Measurements from ENCODE around the gene MEI1.
"Not testable (repeated sequence)": the region's sequence is repeated elsewhere in the genome, so short reads cannot be mapped to it uniquely, and the experiment has no call there.

The MEI1 gene

DNA sequence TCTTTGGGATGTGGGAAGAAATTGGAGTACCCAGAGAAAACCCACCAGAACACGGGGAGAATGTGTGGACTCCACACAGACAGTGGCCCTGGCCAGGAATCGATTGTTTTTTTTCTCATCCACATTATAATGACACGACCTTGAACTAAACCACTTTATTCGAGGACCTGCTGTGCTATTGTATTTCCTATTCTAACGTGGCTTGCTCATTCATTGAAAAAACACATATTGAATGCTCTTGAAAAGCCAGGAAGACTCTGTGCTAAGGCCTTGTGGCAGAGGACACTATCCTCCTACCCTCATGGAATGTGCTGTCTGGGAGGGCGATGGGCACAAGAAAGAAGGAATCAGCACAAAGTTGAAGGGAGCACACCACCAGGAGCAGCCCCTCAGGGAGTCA, 124.5 kb downstream of the MEI1 start:
- DNase-seq, result no peak

DNA sequence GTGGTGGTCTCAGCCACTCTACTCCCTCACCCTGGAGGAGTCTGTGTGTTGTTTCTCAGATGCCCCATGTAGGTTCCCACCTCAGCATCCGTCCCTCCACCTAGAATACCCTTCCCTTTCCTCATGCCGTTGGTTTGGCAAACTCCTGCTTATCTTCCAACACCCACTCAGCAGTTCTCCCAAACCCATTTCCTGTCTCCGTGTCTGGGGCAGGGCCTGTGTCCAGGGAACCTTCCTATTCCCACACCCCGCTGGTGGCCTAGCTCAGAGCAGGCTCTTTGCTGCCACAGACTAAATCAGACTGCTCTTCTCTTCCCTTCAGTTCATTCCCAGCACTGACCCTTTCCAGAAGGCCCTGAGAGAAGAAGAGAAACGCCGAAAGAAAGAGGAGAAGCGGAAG, 126.1 kb downstream of the MEI1 start:
- DNase-seq, result no peak

DNA sequence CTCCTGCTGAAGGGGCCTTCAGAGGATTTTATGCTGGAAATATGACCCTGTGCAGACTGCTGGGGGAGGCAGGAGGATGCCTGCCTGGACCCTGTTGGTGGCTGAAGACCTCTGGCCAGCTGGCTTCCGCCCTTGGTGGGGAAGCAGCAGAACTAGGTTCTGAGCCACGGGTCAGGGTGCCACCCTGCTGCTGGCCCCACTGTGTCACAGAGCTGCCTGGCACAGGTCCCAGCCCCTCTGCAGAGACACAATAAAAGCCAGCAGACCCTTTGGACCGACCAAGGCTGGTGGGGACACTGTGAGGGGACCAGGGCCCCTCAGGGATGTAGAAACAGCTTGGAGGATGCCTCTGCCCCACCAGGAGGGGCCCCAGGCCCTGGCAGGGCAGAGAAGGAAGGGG, 126.7 kb downstream of the MEI1 start:
- DNase-seq, result no peak

DNA sequence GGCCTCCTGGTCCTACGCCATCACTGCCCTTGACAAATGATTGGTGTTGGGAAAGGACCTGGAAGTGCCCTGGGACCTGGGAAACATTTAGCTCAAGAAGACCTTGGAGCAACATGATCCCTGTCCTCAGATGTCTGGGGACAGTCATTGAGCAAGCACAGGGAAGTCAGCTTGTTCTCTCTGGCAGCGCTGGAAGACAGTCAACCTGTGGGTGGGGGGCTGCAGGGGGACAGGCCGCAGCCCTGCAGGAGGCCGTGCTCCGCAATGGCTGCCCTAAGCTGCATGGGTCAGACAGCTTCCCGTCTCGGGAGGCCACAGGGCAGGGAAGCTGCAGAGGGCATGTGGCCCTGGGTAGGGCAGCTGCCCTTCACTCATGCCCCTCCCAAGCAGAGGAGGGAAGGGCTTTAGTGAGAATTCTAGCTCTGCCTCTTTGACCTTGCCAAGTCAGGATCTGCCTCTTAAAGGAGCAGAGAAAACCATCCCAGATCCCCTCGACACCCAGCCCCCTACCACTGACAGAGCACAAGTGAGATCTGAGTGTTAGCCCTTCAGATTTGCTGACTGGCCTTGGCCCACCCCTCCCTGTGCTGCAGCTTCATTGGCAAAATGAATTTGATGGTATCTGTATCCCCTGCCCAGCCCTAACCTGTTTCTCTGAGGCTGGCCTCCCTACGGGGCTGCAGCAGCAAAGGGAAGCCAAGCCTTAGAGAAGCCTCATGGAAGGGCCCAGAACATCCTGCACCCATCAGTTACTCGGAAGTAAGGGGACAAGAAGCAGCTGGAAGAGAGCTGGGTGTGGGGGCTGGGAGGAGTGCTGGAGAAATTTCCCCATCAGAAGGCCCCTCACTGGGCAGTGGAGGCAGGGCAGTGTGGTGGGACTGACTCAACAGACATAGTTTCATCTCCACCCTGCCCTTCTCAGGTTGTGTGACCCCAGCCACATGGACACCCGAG, 127.4 kb downstream of the MEI1 start:
- DNase-seq, result no peak

DNA sequence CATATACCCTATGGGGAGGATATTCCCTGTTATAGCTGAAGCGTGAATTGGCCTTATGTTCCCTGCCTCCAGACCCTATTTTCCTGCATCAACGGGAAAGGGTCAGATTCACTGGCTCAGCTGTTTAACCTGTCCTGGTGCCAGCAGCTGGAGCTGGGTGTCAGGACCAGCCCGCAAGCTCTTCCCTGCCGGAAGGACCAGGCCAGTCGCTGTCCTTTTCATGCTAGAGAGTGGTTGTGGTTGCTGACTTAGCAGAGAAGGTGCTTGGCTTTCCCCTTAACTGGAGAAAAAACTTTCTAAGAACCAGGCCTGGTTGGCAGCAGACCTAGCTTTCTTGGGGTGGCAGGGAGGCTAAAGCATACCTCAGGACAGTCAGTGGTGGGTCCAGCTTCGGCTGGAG, 128.4 kb downstream of the MEI1 start:
- no peak for DNase-seq

DNA sequence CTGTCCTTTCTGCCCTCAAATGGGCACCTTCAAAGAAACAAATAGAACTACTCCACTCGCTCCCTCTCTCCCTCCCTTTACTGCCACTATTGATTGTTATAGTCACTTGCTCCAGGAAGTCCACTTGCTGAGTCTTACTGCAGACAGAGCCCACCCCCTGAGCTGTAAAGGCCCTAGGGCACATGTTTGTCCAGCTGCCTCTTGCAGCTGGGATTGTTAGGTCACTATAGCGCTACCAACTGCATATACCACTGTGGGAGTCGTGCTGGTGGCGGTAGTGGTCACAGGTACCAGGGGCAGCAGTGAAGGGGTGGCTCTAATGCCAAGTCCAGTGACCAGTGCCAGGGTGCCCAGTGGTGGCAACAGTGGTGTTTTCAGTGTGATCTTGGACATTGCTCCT, 129.2 kb downstream of the MEI1 start:
- DNase-seq, result no peak

DNA sequence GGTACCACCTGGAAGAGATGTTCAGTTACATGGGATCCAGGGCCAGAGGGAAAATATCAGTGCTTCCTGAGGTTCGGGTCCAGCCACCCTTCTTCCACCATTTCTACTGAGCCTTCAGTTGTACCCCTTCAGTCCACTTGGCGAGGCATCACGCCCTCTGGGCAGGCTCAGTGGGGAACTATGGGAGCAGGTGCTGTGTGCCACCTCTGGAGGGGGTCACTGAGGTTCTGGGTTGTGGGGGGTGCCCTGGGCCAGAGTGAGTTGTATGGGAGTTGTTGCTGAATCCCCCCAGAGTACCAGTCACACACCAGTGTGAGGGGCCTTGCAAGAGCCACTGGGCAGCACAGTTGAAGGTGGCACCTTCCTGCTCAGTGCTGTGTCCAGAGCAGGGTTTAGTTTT, 130.9 kb downstream of the MEI1 start:
- DNase-seq, result no peak

DNA sequence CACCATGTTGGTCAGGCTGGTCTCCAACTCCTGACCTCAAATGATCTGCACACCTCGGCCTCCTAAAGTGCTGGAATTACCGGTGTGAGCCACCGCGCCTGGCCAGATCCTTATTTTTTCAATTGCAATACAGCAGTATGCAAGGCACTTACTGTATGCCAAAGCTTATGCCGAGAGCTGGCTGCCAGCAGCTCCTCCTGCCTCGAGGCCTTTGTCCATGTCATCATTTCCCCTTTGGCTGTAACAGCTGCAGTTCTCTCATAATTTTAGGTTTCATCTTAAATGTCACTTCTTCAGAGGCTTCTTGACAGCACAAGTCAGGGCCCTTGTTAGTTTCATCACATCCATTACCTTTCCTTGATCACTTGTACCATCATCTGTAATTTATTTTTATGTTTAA, 132.1 kb downstream of the MEI1 start:
- DNase-seq, result no peak

DNA sequence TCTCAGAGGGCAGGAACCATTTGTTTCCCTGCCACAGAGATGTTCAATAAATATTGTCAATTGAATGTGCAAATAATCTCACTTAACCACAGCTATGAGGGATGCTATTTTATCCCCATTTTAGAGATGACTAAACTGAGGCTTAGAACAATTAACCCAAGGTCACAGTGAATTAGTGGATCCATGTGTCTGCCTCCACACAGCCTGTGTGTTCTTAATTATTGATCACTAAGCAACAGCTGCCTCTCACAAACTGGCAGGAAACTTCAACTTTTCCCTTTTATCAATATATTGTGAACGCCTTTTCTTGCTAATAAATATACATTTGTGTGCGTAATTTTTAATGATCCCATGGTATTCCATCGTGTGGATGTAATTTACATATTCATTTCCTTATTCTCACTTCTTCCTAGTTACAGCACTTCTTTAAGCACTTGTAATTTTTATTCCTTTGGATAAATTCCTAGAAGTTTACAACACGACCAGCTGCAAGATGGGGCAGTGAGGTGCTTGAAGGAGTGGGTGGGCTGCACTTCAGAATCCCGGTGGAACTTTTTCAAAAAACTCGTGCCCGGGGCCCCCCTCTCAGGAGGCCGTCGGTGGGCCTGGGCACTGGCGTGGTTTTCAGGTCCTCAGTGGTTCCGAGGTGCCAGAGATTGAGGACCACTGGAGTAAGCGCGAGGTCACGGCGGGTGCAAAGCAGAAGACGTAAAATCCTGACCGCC, 132.7 kb downstream of the MEI1 start:
- peak; percentile 58 for DNase-seq

DNA sequence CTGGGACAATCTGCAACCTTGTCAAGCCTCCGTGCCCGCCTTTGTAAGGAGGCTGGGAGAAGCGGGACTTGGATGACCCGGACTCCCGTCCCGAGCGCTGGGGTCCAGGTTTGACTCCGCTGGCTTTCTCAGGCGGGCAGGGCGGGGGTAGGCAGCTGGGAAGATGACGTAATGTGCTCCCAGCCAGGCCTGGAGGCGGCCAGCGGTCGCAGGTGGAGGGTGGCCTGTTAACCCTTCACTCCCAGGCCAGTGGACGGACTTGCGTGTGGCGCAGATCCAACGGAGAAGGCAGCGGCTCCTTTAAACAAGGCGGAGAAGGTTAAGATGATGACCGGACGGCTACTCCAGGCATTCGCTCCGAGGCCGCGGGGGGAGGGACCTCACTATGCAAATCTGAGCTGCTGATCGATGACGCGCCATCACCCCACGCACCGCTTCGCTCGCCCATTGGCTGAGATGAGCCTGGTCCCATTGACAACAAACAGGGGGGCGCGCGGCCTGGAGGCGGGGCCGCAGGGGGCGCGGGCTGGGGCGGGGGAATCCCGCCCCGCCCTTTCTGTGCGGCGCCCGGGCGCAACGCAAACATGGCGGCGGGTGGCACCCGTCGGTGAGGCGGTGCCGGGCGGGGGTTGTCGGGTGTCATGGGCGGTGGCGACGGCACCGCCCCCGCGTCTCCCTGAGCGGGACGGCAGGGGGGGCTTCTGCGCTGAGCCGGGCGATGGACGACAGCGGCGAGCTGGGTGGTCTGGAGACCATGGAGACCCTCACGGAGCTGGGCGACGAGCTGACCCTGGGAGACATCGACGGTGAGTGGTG, 133.5 kb downstream of the MEI1 start, which contains the start of gene SREBF2:
SREBF2 (plus strand) TSS at position 553 of the 816 bp plus-strand sequence; CDS start at position 719, 166 bp downstream.
- peak; percentile 99 for DNase-seq

DNA sequence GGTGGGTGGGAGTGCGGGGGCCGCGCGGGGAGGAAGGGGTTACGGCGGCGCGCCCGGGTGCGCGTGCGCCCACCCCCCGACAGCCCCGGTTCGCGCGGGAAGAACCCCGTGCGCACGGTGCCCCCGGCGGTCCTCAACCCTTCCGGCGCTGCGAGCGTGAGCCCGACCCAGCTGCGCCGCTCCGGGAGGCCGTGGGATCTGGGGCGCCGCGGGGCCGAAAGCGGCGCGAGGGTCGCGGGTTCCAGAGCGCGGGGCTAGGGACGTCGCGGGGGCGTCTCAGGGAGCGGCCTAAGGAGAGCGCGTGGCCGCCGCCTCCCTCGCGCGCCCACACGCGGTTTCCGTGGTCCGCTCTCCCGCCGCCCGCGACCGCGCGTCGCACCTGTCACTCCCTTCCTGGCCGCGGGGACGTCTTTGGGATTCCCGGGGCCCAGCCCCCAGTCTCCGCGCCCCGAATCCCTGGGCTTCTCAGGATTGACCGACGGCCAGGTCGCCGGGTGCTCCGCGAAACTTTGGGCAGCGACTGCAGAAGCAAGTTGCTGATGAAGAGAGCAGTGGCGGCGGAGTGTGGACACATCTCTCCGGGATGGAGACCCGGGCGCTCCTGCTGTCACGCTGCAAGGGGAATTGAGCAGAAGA, 134.2 kb downstream of the MEI1 start:
- DNase-seq, result peak; percentile 40

DNA sequence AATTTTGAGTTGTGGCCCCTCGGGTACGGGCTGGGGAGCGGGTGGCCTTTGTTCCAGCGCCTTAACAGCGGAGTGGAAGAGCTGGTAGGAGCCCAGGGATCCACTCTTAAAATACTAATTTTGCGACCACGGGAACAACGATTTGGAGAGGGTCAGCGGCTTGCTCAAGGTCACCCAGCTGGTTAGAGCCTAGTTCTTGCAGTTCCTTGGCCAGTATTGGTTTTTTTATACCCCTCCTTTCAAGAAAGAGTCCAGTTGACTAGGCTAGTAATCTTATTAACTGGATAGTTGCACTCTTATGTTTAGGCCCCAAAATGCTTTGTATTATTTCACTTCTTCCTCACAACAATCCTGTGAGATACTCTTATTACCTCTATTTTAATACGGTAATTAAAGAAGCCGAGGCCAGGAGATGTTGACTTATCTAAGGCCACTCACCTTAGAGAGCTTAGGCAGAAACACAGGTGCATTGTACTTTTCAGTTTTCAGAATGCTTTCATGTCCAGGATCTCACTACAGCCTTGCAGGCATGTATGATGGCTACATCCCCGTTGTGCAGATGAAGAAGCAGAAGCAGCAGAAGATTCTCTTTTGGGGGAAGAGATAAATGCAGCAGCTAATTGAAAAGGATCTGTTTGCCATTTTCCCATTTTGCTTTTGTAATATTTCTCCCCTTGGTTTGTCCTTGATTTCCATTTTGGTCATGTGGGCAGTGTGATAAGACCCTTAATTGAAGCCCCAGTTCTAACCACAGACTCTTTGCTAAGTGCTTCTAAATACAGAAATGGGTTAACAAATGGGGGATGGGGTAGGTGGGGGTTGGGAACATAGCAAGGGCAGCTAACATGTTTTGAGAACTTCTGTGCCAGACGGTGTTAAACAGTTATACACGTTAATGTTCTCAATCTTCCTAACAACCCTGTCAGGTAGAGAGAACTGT, 135.0 kb downstream of the MEI1 start:
- peak; percentile 40 for DNase-seq

DNA sequence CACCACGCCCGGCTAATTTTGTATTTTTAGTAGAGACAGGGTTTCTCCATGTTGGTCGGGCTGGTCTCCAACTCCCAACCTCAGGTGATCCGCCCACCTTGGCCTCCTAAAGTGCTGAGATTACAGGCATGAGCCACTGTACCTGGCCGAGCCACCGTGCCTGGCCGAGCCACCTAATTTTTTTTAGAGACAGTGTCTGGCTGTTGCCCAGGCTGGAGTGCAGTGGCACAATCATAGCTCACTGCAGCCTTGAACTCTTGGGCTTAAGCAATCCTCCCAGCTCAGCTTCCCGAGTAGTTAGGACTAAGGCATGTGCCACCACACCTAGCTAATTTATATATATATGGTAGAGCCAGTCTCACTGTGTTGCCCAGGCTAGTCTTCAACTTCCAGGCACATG, 136.2 kb downstream of the MEI1 start:
- not testable (repeated sequence) for DNase-seq

DNA sequence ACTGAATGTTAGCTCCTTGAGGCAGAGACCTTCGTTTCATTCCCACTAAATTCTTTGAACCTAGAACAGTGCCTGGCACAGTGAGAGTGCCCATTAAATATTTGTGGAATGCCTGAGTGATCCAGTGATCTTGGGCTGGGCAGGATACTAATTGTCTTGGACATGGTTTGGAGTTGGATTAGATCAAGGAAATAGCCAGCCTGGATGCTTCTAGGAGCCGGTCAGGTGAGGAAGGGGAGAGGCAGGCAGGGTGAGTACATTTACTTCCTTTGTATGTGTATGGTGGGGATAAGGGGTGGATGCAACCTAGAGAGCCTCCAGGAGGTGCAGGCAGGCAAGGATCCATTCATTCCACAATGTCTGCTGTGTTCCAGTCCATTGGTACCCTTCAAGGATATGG, 137.2 kb downstream of the MEI1 start:
- no peak for DNase-seq

DNA sequence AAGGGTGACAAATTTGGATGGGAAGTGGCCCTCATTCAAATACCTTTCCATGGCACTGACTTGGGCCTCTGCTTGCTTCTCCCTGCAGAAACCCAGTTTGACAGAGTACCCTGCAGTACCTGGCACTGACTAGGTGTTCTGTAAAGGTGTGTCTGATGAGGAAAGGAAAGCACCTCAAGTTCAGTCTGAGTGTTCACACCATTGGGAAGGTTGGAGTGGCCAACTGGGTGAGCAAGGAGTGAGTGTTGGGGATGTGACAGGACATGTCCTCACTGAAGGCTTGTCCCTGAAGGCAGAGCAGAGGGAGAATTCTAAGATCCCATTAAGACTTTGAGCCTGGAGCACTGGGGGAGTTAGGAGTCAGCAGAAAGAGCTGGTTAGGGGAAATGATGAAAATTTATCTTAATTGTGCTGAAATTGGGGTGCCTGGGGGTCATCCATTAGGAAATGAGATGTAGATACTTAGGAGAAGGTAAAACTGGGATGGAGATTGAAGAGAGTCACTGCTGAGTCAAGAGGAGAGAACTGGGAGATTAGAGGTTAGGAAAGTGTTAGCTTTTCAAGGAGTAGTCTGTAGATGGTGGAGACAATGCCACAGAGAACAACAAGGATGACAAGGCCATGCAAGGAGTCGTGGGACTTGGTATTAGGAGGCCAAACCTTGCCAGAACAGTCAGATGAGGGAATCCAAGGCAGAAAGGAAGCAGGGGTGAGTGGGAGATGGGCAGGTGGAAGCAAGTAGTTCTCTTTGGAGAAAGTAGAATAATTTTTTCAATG, 139.7 kb downstream of the MEI1 start:
- no peak for DNase-seq

DNA sequence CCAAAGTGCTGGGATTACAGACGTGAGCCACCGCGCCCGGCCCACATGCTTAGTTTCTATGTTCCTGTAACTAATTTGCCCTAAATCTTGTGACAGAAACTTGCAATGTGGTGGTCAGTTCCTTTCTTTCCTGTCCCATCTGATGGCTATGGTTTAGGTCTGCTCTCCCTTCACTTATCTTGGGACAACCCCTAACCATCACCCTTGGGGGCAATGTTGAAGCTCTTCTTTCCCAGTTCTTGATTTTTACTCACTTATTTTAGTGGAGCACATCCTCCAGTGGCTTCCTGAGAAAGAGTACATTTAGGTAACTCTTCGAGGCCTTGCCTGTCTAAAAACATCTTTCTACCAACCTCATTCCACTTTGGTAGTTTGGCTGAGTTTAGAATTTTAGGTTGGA, 140.9 kb downstream of the MEI1 start:
- DNase-seq, result no peak

DNA sequence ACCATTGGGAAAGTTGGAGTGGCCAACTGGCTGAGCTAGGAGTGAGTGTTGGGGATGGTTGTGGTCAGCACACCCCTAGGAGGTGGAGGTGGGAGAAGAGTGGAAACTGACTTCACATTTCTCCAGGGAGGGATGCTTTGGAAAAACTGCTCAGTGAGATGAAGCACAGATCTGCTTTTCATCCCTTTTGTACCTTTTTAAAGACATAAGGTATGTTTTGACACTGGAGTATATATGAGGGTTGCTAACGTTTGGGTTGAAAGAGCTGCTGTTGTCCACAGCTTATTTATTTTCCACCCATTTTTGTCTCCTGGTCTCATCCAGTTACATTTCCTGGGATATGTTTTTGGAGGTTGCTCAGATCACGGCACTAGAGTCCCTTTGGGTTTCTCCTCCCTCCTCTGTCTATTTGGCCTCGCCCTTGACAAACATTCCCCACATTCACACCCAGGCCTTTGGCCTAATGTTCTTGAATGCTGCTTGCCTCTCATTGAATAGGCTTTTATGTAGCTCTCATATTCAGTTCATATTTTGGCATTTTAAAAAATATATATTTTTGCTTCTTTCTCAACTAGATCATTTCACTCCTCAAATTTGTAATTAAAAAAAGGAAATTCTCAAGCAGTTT, 141.9 kb downstream of the MEI1 start:
- DNase-seq, result no peak

DNA sequence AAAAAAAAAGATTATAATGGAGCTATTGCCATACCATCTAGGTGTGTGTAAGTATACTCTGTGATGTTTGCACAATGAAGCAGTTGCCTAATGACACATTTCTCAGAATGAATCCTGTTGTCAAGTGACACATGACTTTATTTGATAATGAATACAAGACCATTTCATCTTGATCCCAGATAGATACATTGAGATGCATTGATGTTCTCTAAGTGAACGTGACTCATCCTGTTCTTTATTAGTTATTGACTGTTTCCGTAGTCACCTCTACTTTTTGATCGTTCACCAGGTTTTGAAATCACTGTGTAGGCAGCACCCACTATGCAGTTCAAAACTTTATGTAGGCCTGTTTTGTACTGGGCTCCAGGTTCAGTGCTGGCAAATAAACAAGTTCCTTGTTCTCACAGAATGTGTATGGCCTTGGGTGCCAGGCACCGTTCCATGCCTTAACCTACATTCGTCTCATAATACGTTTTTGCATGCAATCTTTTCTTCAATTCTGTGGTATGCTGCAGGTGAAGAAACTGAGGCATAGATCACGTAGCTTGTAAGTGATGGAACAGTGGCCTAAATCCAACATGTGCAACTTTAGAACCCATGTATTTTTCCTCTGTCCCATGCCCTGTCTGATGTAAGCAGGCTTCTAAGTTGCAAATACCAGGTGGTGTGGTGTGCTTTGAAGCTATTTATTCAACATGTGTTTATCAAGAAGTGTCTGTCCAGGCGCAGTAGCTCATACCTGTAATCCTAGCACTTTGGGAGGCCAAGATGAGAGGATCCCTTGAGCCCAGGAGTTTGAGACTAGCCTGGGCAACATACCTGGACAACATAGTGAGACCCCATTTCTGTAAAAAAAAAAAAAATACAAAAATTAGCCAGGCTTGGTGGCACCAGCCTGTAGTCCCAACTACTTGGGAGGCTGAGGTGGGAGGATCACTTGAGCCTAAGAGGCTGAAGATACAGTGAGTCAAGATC, 144.0 kb downstream of the MEI1 start:
- DNase-seq, result no peak

DNA sequence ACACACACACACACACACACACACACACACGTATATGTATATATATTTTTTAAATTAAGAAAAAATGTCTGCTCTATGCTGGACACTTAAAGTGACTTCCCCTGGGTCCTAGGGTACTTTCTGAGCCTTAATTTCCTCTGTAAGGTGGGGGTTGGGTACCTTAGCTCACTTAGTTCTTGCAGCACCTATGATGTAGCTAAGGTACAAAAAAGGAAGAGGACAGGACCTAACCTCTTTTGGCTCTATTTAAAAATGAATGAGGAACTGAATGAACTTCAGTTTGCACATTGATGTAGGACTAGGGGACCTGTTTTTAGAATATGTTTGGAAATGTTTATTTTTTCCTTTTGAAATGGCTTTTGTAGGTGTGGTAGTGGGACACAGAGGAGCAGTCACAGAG, 144.7 kb downstream of the MEI1 start:
- no peak for DNase-seq

Measured in midbrain (tissue), 1 donor.